ENCODE data around the gene ZWILCH.

The ZWILCH gene

GRCh38 chr15:66545255-66545654 is 40.1 kb downstream of the ZWILCH start:
- no peak for DNase-seq (ENCODE audit: low spot score)

- no peak for DNase-seq (ENCODE audit: low spot score)
These were observed 50.6 kb downstream of the ZWILCH start for GRCh38 chr15:66555685-66556084.

GRCh38 chr15:66558271-66558670 is 53.1 kb downstream of the ZWILCH start:
- no peak for DNase-seq (ENCODE audit: low spot score)

- no peak for DNase-seq (ENCODE audit: low spot score)
These were observed 55.9 kb downstream of the ZWILCH start for GRCh38 chr15:66560856-66561525.

GRCh38 chr15:66563126-66563525 is 58.0 kb downstream of the ZWILCH start:
- no peak for DNase-seq (ENCODE audit: low spot score)

- DNase-seq (ENCODE audit: low spot score): no peak
These were observed 58.5 kb downstream of the ZWILCH start for GRCh38 chr15:66563566-66564110.

GRCh38 chr15:66564136-66565041 is 59.3 kb downstream of the ZWILCH start:
- no peak for DNase-seq (ENCODE audit: low spot score)

GRCh38 chr15:66565141-66565641 is 60.1 kb downstream of the ZWILCH start:
- no peak for DNase-seq (ENCODE audit: low spot score)

GRCh38 chr15:66565741-66566144 is 60.6 kb downstream of the ZWILCH start, which contains the start of gene LCTL:
TSS of gene LCTL (minus strand) at chr15:66565998. CDS start at chr15:66565365, 633 bp downstream.
- no peak for DNase-seq (ENCODE audit: low spot score)

GRCh38 chr15:66566963-66567531 is 61.9 kb downstream of the ZWILCH start:
- peak; percentile 82 for DNase-seq (ENCODE audit: low spot score)

GRCh38 chr15:66567897-66568296 is 62.8 kb downstream of the ZWILCH start:
- no peak for DNase-seq (ENCODE audit: low spot score)

GRCh38 chr15:66569461-66570137 is 64.5 kb downstream of the ZWILCH start:
- DNase-seq (ENCODE audit: low spot score): no peak

GRCh38 chr15:66570327-66570726 is 65.2 kb downstream of the ZWILCH start:
- DNase-seq (ENCODE audit: low spot score): no peak

- DNase-seq (ENCODE audit: low spot score): no peak
These were observed 65.8 kb downstream of the ZWILCH start for GRCh38 chr15:66570842-66571478.

GRCh38 chr15:66572146-66572545 is 67.0 kb downstream of the ZWILCH start:
- DNase-seq (ENCODE audit: low spot score): no peak

GRCh38 chr15:66573348-66573718 is 68.2 kb downstream of the ZWILCH start:
- DNase-seq (ENCODE audit: low spot score): no peak

- DNase-seq (ENCODE audit: low spot score): no peak
These were observed 68.8 kb downstream of the ZWILCH start for GRCh38 chr15:66573719-66574595.

- DNase-seq (ENCODE audit: low spot score): no peak
These were observed 69.4 kb downstream of the ZWILCH start for GRCh38 chr15:66574596-66574950.

- no peak for DNase-seq (ENCODE audit: low spot score)
These were observed 73.3 kb downstream of the ZWILCH start for GRCh38 chr15:66578286-66578875.

GRCh38 chr15:66580643-66581042 is 75.5 kb downstream of the ZWILCH start:
- DNase-seq (ENCODE audit: low spot score): no peak
